ENCODE measurements around the gene LRRC71.

The LRRC71 gene

DNA sequence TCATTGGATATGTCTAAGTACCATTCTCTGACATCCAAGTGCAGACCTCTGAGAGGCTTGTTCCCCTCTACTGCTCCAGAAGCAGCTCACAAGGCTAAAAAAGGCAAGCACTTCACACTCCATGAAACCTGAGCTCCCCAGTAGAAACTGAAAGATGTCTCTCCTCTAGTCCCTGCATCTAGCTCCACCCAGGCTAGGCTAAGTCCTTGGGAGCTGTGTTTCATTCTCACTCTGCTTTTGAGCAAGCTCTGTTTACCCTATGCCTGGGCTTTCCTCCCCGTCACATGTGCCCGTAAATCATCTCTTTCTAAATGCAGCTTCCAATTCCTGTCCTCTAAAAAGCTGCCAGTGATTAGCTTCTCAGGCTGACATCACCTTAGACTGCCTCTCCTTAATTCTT is 39.0 kb downstream of the LRRC71 start:
- peak; percentile 87 for DNase-seq
- H3K4me3 ChIP-seq (ENCODE audit: low read depth, low read length): no peak overlapping the region
- H3K9me3 ChIP-seq (ENCODE audit: severe bottlenecking): no peaks in the 10 kb centered on the region
- TF ChIP-seq, protein P1, sequence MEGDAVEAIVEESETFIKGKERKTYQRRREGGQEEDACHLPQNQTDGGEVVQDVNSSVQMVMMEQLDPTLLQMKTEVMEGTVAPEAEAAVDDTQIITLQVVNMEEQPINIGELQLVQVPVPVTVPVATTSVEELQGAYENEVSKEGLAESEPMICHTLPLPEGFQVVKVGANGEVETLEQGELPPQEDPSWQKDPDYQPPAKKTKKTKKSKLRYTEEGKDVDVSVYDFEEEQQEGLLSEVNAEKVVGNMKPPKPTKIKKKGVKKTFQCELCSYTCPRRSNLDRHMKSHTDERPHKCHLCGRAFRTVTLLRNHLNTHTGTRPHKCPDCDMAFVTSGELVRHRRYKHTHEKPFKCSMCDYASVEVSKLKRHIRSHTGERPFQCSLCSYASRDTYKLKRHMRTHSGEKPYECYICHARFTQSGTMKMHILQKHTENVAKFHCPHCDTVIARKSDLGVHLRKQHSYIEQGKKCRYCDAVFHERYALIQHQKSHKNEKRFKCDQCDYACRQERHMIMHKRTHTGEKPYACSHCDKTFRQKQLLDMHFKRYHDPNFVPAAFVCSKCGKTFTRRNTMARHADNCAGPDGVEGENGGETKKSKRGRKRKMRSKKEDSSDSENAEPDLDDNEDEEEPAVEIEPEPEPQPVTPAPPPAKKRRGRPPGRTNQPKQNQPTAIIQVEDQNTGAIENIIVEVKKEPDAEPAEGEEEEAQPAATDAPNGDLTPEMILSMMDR (IDR thresholded peaks at IDR 0.05; ENCODE audit: low read depth, low read length): no peak
- H3K27ac ChIP-seq: peak overlapping the region; percentile 38
- H3K27me3 ChIP-seq (ENCODE audit: insufficient read depth, low read depth, severe bottlenecking): no peaks in the 10 kb centered on the region
- H3K36me3 ChIP-seq: peaks cover 83% of the 10 kb centered on the region

DNA sequence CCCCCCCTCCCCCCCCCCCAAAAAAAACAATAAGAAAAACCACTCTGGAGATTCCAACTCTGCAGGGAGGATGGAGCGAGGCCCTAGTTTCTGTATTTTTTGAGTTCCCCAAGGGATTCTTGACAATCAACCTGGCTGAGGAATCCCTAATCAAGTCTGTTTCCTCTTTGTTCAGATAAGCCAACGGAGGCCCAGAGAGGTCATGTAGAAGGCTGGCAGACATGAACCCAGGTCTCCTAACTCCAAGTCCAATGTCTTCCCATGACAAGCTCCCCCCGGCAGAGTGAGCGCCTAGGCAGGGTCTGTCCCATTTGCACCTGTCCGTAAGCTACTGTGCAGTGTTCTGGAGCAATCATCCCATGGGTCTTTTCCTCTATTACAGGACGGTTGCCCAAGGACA is 39.5 kb downstream of the LRRC71 start:
- Histone ChIP-seq H3K4me3 (ENCODE audit: low read depth, low read length) (no peak overlapping the region), H3K27me3 (ENCODE audit: insufficient read depth, low read depth, severe bottlenecking) (no peaks in the 10 kb centered on the region), H3K36me3 (peaks cover 78% of the 10 kb centered on the region), H3K27ac (peak overlapping the region; percentile 13; the same call in 1 of the 2 replicates), H3K9me3 (ENCODE audit: severe bottlenecking) (no peaks in the 10 kb centered on the region)
- no peak for DNase-seq
- TF ChIP-seq, protein P1 (IDR thresholded peaks at IDR 0.05; ENCODE audit: low read depth, low read length): no peak

DNA sequence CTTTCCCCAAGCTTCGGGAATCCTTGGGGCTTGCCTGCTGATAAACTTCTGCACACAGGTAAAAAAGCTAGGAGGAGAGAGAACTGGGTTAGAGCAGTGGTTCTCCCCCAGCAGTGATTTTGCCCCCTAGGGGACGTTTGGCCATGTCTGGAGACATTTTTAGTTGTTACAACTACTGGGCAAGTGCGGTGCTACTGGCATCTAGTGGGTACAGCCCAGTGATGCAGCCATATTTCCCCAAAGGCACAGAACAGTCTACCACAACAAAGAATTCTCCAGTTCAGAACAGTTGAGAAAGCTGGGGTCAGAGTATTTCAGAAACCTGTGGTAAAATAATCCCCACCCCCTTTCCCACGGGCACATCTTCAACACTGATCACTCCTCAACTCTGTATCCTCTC is 41.3 kb downstream of the LRRC71 start:
- H3K27ac ChIP-seq: peak overlapping the region; percentile 45; the same call in 1 of the 2 replicates
- no peaks in the 10 kb centered on the region for H3K9me3 ChIP-seq (ENCODE audit: severe bottlenecking)
- DNase-seq: peak; percentile 82
- peaks cover 66% of the 10 kb centered on the region for H3K36me3 ChIP-seq
- no peaks in the 10 kb centered on the region for H3K27me3 ChIP-seq (ENCODE audit: insufficient read depth, low read depth, severe bottlenecking)
- TF ChIP-seq, protein P1 (IDR thresholded peaks at IDR 0.05; ENCODE audit: low read depth, low read length): peak; percentile 91
- H3K4me3 ChIP-seq (ENCODE audit: low read depth, low read length): no peak overlapping the region

DNA sequence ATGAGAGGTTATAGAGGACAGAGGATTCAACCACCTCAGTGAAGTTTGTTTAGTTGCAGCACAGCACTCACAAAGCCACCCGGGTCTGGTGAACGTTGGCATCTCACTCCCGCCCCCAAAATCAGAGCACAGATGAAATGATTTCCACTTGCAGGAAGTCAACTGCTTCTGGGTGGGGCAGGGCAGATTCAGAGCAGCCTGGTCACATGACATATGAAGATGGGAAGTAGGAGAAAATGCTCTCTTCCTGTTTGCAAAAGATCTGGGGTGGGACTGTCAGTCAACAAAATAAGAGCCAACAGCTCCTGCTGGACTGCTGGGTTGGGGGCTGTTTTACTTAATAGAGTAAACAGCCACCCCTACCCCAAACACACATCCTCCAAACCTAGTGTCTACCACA is 43.2 kb downstream of the LRRC71 start:
- no peaks in the 10 kb centered on the region for H3K9me3 ChIP-seq (ENCODE audit: severe bottlenecking)
- TF ChIP-seq, protein P1 (IDR thresholded peaks at IDR 0.05; ENCODE audit: low read depth, low read length): no peak
- peaks cover 65% of the 10 kb centered on the region for H3K36me3 ChIP-seq
- no peak for DNase-seq
- H3K27me3 ChIP-seq (ENCODE audit: insufficient read depth, low read depth, severe bottlenecking): no peaks in the 10 kb centered on the region
- H3K27ac ChIP-seq: no peak overlapping the region
- no peak overlapping the region for H3K4me3 ChIP-seq (ENCODE audit: low read depth, low read length)

DNA sequence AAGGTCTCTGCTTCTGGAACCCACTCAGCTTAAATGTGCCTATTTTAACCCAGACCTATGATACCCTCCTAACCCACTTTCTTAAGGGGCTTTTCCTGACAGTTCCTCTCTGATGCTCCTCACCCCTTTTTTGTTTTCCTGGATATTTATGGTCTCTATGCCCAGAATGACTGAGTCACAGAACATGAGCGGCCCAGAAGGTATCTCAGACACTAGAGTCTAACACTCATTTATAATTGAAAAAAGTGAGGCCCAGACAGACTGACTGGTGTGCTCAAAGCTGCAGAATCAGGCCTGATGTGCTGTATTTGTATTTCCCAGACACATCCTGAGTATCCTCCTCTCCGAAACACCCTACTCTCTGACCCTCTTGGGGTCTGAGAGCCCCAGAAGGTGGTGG is 44.0 kb downstream of the LRRC71 start:
- TF ChIP-seq, protein P1 (IDR thresholded peaks at IDR 0.05; ENCODE audit: low read depth, low read length): no peak
- Histone ChIP-seq H3K36me3 (peaks cover 65% of the 10 kb centered on the region), H3K27ac (no peak overlapping the region), H3K9me3 (ENCODE audit: severe bottlenecking) (no peaks in the 10 kb centered on the region), H3K27me3 (ENCODE audit: insufficient read depth, low read depth, severe bottlenecking) (no peaks in the 10 kb centered on the region), H3K4me3 (ENCODE audit: low read depth, low read length) (no peak overlapping the region)
- no peak for DNase-seq

DNA sequence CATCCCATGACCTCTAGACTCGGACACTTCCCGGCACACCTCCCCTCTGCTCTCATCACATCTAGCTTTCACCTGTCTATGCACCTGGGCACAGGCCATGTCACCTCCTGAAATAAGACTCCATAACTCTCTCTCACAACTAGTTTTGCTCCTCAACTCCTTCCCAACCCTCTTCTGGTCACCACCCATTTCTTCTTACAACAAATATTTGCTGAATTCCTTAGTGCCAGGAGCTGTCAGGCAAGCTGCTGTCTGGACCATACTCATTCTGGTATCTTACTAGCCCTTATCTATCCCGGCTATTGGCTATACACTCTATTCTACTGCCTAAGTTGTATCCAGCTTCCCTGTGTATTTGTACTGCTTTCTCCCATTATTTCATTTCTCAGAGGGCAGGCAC is 49.1 kb downstream of the LRRC71 start:
- no peak overlapping the region for H3K4me3 ChIP-seq (ENCODE audit: low read depth, low read length)
- H3K36me3 ChIP-seq: peaks cover 62% of the 10 kb centered on the region
- TF ChIP-seq, protein P1 (IDR thresholded peaks at IDR 0.05; ENCODE audit: low read depth, low read length): no peak
- no peak for DNase-seq
- no peaks in the 10 kb centered on the region for H3K27me3 ChIP-seq (ENCODE audit: insufficient read depth, low read depth, severe bottlenecking)
- H3K9me3 ChIP-seq (ENCODE audit: severe bottlenecking): no peaks in the 10 kb centered on the region
- no peak overlapping the region for H3K27ac ChIP-seq

All from WERI-Rb-1 (cell line).